Suprapubic skin (tissue), 4 donors: Measurements from ENCODE around the gene KRTDAP. TPM values are rescaled to one million over a fixed set of nuclear protein-coding genes. Genes with fewer than 3 reads are reported as not detected.

Experiments
- DNase-seq, 2 donors: peaks; one replicate each; pipeline ENCODE4 v3.0.0-alpha.2; 2019; ENCODE audit warnings: low spot score in 2 of 2
- H3K27ac ChIP-seq: fragments of 200-600 bp; sonication (generic); one replicate; pipeline ENCODE4 v1.5.1; 2019
- H3K27me3 ChIP-seq: fragments of 200-600 bp; sonication (generic); one replicate; pipeline ENCODE4 v1.5.1; 2019
- H3K36me3 ChIP-seq: fragments of 200-600 bp; sonication (generic); one replicate; pipeline ENCODE4 v1.5.1; 2019
- H3K4me1 ChIP-seq: fragments of 200-600 bp; sonication (generic); one replicate; pipeline ENCODE4 v1.5.1; 2019
- H3K4me3 ChIP-seq: fragments of 200-600 bp; sonication (generic); one replicate; pipeline ENCODE4 v1.5.1; 2019; ENCODE audit warnings: mild to moderate bottlenecking
- H3K9me3 ChIP-seq: fragments of 200-600 bp; sonication (generic); one replicate; pipeline ENCODE4 v1.5.1; 2019
- EP300 ChIP-seq: sonication (generic); formaldehyde crosslinking; IDR thresholded peaks from one replicate; pipeline ENCODE4 v1.6.1; 2017; ENCODE audit warnings: antibody characterized with exemption
- POLR2A ChIP-seq, 2 donors: fragments of 450-650 bp; IDR thresholded peaks; one replicate each; pipeline ENCODE4 v1.6.1; 2017; ENCODE audit warnings: antibody characterized with exemption in 2 of 2, mild to moderate bottlenecking in 2 of 2, moderate library complexity in 2 of 2
- POLR2AphosphoS5 ChIP-seq, 3 donors: sonication (generic); formaldehyde crosslinking; IDR thresholded peaks; one replicate each; pipeline ENCODE4 v1.6.1; 2017; ENCODE audit warnings: antibody characterized with exemption in 3 of 3
- WGBS: methylation state at CpG from one replicate; pipeline ENCODE4 v1.1.5; 2018; 5-methylcytosine and 5-hydroxymethylcytosine counted together
- total RNA-seq, 4 donors: library from RNA; depleted of rRNA; stranded (reverse); fragments of >200 nt; gene quantifications; one replicate each; pipeline ENCODE4 v1.1.0, GENCODE V29; 2016
- TF ChIP-seq, protein P1 (sequence below), 2 donors: fragments of 200-600 bp in 1 of 2; fragments of 450-650 bp in 1 of 2; sonication (generic) in 1 of 2; IDR thresholded peaks; one replicate each; pipeline ENCODE4 v1.5.1; 2016 to 2019; ENCODE audit warnings: antibody characterized with exemption in 2 of 2, mild to moderate bottlenecking in 1 of 2, moderate library complexity in 1 of 2

KRTDAP gene
- total RNA-seq, 4 donors from 2014 or later: 1,056 to 12,237 (median 8,197) TPM

DNA sequence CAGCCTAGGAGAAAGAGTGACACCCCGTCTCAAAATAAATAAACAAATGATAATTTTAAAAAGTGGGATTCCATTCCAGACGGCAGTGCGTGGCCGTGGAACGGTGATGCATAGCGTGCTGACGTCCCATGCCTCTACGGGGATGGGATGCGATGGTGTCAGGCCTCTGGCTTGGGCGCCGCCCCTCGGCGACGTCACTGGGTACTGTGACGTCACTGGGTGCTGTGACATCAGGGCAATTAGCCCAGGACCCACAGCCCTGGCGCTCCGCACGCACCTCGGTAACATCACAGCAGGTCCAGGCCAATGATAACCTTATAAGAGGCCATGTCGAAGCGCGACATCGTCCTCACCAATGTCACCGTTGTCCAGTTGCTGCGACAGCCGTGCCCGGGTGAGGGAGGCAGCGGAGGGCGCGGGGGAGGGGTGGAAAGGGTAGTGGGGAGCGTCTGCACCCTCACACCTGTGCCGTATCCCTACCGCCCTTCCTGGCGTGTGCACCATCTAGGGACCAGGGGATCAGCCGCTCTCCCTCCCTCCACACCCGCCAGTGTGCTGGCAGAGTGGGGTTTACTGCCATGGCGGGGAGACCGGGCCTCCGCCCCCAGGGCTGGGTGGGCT lies 43.0 kb upstream of the KRTDAP start, which contains the start of gene GAPDHS:
Gene GAPDHS, plus strand, starts transcription at position 256 of the 621 bp plus-strand sequence. Its CDS starts 72 bp downstream, at position 328.
- no peaks in the 10 kb centered on the region for H3K36me3 ChIP-seq
- peak within 1 kb of the TSS; percentile 26 for H3K4me3 ChIP-seq
- peaks cover 22% of the 10 kb centered on the region for H3K4me1 ChIP-seq
- H3K9me3 ChIP-seq: no peaks in the 10 kb centered on the region
- DNase-seq: no peak
- 57% methylated on average over 33 of the region's 39 CpGs for WGBS
- TF ChIP-seq, protein P1, sequence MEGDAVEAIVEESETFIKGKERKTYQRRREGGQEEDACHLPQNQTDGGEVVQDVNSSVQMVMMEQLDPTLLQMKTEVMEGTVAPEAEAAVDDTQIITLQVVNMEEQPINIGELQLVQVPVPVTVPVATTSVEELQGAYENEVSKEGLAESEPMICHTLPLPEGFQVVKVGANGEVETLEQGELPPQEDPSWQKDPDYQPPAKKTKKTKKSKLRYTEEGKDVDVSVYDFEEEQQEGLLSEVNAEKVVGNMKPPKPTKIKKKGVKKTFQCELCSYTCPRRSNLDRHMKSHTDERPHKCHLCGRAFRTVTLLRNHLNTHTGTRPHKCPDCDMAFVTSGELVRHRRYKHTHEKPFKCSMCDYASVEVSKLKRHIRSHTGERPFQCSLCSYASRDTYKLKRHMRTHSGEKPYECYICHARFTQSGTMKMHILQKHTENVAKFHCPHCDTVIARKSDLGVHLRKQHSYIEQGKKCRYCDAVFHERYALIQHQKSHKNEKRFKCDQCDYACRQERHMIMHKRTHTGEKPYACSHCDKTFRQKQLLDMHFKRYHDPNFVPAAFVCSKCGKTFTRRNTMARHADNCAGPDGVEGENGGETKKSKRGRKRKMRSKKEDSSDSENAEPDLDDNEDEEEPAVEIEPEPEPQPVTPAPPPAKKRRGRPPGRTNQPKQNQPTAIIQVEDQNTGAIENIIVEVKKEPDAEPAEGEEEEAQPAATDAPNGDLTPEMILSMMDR (IDR thresholded peaks at IDR 0.05): no peak
- no peak for TF ChIP-seq EP300
- TF ChIP-seq POLR2AphosphoS5 (IDR thresholded peaks at IDR 0.05): no peak
- TF ChIP-seq POLR2A (IDR thresholded peaks at IDR 0.05): no peak
- H3K27ac ChIP-seq: no peak within 1 kb of the TSS
- H3K27me3 ChIP-seq: peaks cover 38% of the 10 kb centered on the region

- WGBS: 50% methylated on average over 6 of the region's 6 CpGs
- Histone ChIP-seq H3K36me3 (no peaks in the 10 kb centered on the region), H3K4me1 (peaks cover 33% of the 10 kb centered on the region), H3K9me3 (no peaks in the 10 kb centered on the region), H3K27ac (no peak overlapping the region), H3K27me3 (peaks cover 58% of the 10 kb centered on the region), H3K4me3 (no peak overlapping the region)
- TF ChIP-seq EP300 (no peak), POLR2AphosphoS5 (IDR thresholded peaks at IDR 0.05) (no peak), POLR2A (IDR thresholded peaks at IDR 0.05) (no peak)
- TF ChIP-seq, protein P1 (IDR thresholded peaks at IDR 0.05): no peak
- DNase-seq: no peak
These were observed 41.0 kb upstream of the KRTDAP start for GRCh38 chr19:35531291-35531690.

GRCh38 chr19:35529241-35530218 lies 39.3 kb upstream of the KRTDAP start:
- WGBS: 41% methylated on average over 14 of the region's 19 CpGs
- DNase-seq: no peak
- H3K27ac ChIP-seq: peak overlapping the region; percentile 70

DNA sequence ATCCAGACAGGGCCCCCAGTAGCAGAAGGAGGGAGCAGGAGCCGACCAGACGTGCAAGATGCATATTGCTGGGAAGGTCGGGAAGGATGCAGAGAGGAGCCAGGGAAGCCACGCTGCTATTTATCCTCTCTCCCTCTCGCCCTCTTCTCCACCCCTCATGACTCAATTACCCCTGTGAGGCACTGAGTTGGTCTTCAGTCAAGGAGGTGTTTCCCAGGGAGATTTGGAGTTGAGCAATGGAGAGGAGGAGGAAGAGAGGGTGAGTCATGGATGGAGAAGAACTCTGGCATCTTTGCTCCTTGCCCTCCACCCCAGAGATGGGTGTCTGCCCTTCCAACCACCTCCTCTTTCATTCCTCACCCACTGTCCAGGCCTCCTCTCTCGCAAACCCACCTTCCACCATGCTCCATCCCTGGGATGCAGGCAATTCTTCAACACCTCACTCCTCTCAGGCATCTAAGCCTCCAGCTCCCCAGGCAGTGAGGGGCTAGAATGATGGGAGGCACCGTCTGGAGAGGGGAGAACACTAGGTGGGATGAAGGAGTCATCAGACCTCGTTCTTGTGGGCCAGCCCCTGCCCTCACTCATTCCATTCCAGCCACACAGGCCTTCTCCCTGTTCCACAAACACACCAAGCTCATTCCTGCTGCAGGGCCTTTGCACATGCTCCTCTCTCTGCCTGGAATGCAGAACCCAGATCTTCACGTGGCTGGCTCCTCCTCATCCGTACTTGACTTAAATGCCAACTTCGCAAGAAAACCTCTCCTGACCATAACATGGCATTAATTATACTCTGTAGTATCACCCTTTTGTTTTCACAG lies 38.2 kb upstream of the KRTDAP start, which contains the start of gene SBSN:
Gene SBSN, minus strand, starts transcription at position 94 of the 821 bp plus-strand sequence. Its CDS starts 30 bp downstream, at position 64.
- H3K27me3 ChIP-seq: peaks cover 60% of the 10 kb centered on the region
- peaks cover 24% of the 10 kb centered on the region for H3K4me1 ChIP-seq
- TF ChIP-seq POLR2AphosphoS5 (IDR thresholded peaks at IDR 0.05): no peak
- TF ChIP-seq EP300: no peak
- no peak for TF ChIP-seq POLR2A (IDR thresholded peaks at IDR 0.05)
- TF ChIP-seq, protein P1 (IDR thresholded peaks at IDR 0.05): no peak
- DNase-seq: no peak
- 64% methylated on average over 11 of the region's 11 CpGs for WGBS
- H3K4me3 ChIP-seq: peak within 1 kb of the TSS; percentile 29
- H3K36me3 ChIP-seq: no peaks in the 10 kb centered on the region
- H3K27ac ChIP-seq: peak within 1 kb of the TSS; percentile 70
- no peaks in the 10 kb centered on the region for H3K9me3 ChIP-seq

More at GRCh38 chr19:35529241-35530218, 39.3 kb upstream of the KRTDAP start:
- TF ChIP-seq EP300: no peak
- Histone ChIP-seq H3K9me3 (no peaks in the 10 kb centered on the region), H3K27me3 (peaks cover 69% of the 10 kb centered on the region), H3K4me1 (peaks cover 33% of the 10 kb centered on the region), H3K4me3 (no peak overlapping the region), H3K36me3 (no peaks in the 10 kb centered on the region)

- Histone ChIP-seq H3K9me3 (no peaks in the 10 kb centered on the region), H3K36me3 (no peaks in the 10 kb centered on the region), H3K4me3 (peak overlapping the region; percentile 29), H3K4me1 (peaks cover 21% of the 10 kb centered on the region), H3K27me3 (peaks cover 54% of the 10 kb centered on the region), H3K27ac (no peak overlapping the region)
- 73% methylated on average over 4 of the region's 4 CpGs for WGBS
- TF ChIP-seq, protein P1 (IDR thresholded peaks at IDR 0.05): no peak
- TF ChIP-seq POLR2AphosphoS5 (IDR thresholded peaks at IDR 0.05): no peak
- TF ChIP-seq POLR2A (IDR thresholded peaks at IDR 0.05): no peak
- no peak for TF ChIP-seq EP300
- DNase-seq: no peak
These were observed 35.6 kb upstream of the KRTDAP start for GRCh38 chr19:35525873-35526272.
